NCI-H748 (cell line): Measurements from ENCODE around the gene SLC15A2.
"Not testable (repeated sequence)": the region's sequence is repeated elsewhere in the genome, so short reads cannot be mapped to it uniquely, and the experiment has no call there.

Experiments used
- DNase-seq: peaks from one replicate; lab custom pipeline; 2025; ENCODE audit not compliant: unreplicated experiment; lab: John Stamatoyannopoulos, UW

SLC15A2 gene, protein sequence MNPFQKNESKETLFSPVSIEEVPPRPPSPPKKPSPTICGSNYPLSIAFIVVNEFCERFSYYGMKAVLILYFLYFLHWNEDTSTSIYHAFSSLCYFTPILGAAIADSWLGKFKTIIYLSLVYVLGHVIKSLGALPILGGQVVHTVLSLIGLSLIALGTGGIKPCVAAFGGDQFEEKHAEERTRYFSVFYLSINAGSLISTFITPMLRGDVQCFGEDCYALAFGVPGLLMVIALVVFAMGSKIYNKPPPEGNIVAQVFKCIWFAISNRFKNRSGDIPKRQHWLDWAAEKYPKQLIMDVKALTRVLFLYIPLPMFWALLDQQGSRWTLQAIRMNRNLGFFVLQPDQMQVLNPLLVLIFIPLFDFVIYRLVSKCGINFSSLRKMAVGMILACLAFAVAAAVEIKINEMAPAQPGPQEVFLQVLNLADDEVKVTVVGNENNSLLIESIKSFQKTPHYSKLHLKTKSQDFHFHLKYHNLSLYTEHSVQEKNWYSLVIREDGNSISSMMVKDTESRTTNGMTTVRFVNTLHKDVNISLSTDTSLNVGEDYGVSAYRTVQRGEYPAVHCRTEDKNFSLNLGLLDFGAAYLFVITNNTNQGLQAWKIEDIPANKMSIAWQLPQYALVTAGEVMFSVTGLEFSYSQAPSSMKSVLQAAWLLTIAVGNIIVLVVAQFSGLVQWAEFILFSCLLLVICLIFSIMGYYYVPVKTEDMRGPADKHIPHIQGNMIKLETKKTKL

DNA sequence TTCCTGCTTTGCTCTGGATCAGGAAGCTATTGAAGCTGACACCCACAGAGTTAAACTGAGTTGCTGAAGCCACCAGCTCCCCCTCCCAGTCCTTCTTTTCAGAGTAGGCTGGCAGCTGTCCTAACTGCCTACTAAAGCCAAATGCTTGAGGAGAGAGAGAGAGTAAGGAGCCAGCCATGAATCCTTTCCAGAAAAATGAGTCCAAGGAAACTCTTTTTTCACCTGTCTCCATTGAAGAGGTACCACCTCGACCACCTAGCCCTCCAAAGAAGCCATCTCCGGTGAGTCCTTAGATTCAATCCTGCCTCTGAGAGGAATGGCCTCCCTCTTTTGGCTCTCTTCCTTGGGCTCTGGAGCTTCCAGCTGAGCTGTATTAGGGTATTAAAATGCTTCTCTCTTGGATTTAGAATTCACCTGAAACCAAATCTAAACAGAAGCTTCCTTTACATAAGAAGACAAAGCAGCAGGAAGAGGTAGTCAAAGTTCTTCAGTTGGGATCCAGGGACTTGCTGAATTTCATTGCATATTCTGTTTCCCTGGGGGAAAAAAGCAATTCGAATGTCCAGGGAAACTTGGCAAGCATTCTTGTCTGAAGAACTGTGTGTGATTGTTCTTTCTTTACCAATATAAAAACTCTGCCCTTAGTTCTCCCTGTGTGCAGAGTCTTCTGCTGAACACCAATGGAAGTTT is at the start of gene SLC15A2:
SLC15A2 (plus strand) TSS at position 101 of the 690 bp plus-strand sequence; CDS start at position 177, 76 bp downstream.
- DNase-seq = no peak

DNA sequence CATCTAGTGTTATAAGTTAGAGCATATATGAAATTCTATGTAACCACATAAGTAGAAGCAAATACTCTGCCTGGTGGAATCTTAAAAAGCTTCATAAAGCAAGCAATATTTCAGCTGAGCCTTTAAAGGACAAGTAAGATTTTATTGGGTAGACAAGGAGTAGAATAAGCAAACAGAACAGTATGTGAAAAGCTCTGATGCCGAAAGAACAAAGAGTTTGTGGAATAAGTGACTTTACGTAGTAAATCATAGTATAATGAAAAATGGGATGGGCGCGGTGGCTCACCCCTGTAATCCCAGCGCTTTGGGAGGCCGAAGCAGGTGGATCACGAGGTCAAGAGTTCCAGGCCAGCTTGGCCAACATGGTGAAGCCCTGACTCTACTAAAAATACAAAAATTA is 49.3 kb upstream of the SLC15A2 start:
- DNase-seq = no peak

DNA sequence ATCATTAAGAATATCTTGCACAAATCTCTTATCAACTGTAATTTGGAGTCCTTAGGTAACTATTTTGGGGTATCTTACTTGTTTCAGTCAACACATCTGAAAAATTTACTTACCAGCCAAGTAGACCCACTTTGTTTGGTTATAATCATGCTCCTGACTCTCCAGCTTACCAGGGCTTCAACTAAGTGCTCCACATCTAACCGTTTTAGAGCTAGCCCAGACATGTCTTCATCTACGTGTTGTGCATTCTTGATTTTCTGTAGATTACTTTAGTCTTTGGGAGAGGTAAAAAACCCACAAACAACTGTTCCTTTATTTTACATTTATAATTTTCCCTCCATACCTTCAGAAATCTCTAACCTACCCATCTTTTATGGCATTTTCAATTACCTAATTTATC is 41.9 kb upstream of the SLC15A2 start:
- no peak for DNase-seq

DNA sequence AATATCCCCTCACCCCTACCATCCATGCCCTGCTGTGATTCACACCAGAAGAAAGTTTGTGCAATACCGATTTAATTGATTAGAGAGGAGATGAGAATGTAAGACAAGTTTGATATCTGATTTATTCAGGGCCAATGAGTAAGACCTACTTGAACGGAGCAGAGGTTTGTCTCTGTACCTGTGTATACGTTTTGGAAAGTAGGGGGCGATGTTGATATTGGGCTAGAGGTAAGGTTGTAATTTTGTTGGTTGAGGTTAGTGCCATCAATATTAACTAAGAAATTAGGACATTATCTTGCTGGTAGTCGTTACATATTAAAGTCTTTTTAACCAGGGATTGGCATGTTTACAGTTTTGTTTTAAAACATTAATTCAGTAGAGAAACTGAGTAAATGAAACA is 38.6 kb upstream of the SLC15A2 start:
- peak; percentile 18 for DNase-seq

DNA sequence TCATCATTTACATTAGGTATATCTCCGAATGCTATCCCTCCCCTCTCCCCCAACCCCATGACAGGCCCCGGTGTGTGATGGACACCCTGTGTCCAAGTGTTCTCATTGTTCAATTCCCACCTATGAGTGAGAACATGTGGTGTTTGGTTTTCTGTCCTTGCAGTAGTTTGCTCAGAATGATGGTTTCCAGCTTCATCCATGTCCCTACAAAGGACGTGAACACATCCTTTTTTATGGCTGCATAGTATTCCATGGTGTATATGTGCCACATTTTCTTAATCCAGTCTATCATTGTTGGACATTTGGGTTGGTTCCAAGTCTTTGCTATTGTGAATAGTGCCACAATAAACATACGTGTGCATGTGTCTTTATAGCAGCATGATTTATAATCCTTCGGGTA is 36.4 kb upstream of the SLC15A2 start:
- DNase-seq = not testable (repeated sequence)

DNA sequence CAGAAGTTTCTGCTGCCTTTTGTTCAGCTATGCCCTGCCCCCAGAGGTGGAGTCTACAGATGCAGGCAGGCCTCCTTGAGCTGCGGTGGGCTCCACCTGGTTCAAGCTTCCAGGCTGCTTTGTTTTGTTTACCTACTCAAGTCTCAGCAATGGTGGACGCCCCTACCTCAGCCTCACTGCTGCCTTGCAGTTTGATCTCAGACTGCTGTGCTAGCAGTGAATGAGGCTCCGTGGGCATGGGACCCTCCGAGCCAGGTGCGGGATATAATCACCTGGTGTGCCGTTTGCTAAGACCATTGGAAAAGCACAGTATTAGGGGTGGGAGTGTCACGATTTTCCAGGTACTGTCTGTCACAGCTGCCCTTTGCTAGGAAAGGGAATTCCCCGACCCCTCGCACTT is 31.0 kb upstream of the SLC15A2 start:
- not testable (repeated sequence) for DNase-seq

DNA sequence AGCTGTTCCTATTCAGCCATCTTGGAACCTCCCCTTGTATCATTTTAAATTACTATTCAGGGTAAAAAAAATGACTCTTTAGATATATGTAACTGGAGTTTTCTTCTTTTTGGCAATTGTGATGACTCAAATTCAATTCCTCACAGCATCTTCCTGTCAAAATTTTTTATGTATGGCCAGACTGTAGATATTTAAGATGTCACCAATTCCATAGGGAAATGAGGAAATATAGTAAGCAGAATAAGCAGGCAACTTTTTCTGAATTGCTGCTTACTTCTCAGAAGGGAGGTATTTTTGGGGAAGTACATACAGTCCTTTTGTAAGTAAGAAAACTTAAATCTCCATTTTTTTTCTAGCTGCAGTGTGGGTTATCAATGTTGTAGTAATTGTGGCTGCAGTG is 30.4 kb upstream of the SLC15A2 start:
- no peak for DNase-seq

DNA sequence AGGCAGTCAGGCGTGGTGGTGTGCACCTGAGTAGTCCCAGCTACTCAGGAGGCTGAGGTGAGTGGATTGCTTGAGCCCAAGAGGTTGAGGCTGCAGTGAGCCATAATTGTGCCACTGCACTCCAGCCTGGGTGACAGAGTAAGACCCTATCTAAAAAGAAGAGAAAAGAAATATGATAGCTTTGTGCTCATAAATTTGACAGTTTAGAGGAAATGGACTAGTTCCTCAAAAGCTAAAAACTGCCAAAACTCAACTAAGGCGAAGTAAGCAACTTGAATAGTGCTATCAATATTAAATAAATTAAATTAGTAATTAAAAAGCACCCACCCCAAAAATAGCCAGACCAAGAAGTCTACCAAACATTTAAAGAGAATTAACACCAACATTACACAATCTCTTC is 24.5 kb upstream of the SLC15A2 start:
- no peak for DNase-seq

DNA sequence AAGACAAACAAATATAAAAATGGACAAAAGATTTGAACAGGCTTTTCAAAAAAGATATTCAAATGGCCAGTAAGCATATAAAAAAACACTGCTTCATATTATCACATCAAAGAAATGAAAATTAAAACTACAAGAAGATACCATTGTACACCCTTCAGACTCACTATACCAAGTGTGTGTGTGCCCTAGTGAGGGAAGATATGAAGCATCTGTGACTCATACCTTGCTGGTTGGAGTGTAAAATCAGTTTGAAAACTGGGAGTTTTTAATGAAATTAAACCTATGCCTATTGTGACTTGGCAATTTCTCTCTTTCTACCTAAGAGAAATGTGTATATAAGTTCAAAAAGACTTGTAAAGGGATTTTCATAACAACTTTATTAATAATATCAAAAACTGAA is 23.5 kb upstream of the SLC15A2 start:
- no peak for DNase-seq

DNA sequence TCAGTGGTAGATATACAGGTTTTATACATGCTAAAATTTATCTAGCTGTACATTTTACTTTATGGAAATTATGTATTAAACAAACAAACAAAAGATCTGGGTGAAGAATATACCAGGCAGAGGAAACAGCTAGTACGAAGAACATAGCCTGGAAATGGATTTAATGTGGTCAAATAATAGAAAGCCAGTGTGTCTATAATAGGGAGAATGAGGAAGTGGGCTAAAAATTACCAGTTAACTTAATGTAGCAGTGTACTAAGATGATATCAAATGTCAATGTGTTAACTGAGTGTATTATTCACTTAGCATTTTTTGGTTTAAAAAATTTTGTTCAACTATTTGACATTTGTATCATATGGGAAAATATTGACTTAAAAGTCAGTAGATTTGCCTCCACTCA is 22.8 kb upstream of the SLC15A2 start:
- DNase-seq = no peak

DNA sequence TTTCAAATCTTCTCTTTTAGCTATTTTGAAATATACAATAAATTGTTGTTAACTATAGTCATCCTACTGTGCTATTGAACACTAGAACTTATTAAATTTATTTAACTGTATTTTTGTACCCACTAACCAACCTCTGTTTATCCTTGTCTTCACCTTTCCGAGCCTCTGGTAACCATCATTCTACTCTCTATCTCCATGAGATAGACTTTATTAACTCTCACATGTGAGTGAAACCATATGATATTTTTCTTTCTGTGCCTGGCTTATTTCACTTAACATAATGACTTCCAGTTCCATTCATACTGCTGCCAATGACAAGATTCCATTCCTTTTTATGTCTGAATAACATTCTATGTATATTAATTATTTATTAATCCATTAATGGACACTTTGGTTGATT is 15.8 kb upstream of the SLC15A2 start:
- DNase-seq = no peak

DNA sequence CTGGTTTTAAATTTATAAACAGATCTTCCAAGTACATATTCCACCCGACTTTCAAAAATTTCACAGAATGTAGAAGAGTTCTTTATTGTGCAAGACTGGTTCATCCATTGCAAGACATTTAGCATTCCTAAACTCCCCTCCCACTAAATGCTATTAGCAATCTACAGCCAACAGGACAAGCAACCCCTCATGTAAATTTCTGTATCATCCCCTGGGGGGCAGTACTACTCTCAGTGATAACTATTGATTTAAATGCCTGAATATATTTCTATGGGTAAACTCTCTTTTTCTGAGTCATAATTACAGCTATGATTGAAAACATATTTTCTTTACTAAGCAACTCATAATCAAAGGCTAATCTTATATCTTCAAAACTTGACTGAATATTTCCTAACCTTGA is 10.7 kb upstream of the SLC15A2 start:
- DNase-seq = peak; percentile 27

DNA sequence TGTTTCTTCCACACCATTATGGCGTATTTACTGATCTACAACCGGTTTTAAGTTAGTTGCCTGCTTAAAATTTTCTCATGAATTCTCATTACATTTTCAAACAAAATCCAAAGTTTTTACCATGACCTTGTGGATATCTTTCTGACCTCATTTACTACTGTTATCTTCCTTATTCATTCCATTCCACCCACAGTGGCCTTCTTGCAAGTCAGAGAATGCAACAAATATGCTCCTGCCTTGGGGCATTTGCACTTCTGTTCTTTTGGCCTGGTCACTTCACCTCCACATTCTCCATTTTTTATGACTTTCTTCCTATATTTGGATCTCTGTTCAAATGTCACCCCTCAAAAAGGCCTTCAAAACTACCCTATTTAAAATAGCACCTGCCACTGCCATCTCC is 8.8 kb upstream of the SLC15A2 start:
- DNase-seq = no peak

DNA sequence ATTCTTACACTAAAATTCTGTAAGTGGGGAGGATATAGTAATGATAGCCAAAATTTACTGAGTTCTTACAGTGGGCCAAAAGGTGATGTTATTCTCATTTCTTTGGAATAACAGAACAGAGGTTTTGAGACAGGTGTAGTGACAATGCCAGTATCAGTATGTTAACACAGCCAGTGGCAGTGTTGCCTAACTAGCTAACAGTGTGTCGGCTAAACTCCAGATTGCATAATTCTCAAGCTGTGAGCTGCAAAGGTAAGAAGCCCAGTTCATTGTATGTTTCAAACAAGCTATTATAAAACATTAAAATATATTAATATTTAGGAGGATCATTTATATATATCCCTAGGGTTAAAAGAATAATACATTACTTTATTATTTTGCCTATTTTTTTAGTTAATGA is 920 bp downstream of the SLC15A2 start:
- no peak for DNase-seq

DNA sequence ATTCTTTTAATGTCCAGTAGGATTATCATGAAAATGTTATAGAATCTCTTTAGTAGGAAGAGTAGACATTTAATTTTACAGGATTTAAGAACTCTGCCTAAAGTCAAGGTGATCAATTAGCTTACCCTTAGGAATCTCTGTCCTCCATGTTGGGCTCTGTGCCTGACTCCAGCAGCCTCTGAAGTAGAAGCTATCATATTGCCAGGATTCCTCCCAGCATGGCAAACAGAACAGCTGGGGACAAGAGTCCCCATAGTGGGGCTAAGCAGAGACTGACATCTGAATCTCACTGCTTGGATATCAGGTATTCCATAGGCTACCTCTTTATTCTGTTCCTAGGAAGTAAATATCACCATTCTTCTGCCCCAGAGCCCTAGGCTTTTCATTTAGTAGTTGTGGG is 1.5 kb downstream of the SLC15A2 start:
- no peak for DNase-seq

DNA sequence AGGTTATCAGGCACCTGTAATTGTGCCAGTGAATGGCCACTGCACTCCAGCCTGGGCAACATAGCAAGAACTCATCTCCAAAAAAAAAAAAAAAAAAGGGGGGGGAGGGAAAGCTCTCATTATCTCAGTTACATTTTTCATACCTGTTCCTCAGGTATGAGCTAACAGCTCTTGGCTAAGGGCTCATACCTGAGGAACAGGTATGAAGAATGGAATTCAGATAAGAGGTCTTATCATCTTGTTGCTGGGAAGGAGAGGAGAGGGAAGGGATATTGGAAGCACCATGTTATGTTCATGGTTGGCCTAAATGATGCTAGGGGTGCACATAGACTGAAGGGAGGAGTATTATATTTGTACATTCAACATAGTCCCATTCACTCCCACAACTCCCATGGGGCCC is 2.6 kb downstream of the SLC15A2 start:
- no peak for DNase-seq

DNA sequence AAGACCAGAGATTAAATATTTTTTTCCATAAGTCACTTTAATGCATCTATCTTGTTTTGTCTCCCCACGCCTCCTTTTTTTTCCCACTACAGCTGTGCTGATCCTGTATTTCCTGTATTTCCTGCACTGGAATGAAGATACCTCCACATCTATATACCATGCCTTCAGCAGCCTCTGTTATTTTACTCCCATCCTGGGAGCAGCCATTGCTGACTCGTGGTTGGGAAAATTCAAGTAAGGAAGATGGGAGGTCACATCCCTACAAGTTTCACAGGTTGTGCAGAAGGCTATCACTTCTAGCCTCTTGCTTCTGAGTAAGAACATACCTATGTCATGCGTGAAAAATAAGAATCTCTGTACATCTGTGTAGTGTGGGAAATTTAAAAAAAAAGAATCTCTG is 3.1 kb downstream of the SLC15A2 start:
- DNase-seq = no peak

DNA sequence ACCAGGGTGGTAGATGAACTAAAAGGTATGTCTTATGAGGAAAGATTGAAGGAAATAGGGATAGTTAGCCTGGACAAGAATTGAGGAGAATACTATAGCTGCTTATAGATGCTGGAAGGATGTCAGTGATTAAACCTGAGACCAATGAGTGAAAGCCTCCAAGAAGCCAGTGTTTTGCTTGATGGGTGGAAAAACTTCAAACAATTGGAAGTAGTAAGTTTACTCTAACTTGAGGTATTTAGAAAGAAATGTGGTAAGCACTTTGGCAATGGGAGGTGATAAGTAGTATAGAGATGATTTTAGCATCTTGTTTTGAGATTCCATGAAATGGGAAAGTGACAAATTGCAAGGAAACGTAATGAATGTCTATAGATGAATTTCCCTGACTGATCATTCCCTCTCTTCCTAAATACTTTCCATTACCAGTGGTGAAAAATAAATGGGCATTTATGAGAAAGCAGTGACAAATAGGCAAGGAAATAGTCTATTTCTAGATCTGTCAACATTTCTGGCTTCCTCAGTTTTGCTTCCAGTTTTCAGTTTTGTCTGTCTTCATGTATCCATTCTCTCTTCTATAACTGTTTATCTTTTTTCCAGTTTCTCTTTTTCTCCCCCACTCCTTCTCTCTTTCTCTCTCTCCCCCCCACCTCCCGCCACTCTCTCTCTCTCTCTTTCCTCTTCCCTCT is 19.2 kb downstream of the SLC15A2 start:
- DNase-seq = no peak

DNA sequence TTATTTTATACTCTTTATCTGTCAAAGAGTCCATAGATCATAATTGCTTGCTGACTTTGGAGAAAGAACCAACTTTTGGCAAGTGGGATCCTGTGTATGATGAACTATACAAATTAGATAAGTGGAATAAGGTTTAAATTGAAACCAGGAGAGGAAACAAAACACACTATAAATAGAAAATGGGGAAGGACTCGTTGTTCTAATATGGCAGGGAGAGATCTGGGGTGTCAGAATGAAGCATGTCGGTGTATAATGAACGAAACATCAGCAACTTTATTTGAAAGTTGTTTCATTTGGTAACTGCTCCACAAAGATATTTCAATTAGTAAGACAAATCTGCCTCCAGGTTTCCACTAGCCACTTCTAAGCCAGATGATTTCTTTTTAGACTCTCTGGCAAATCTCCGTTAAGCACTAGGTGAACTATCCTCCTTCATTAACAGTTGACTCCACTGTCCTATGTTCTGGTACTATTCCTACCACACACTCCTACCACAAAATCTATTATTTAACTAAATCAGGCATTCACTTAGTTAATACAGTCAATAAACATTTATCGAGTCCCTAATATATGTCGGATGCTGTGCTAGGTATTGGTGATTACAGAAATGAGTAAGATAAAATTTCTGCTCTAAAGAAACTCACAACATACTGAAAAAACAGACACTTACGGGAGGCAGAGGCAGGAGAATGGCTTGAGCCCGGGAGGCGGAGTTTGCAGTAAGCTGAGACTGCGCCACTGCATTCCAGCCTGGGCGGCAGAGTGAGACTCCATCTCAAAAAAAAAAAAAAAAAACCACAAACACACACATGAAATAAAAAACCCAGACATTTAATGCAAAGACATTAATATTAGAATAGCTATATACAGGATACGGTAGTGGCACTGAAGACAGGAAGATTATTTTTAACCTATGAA is 20.1 kb downstream of the SLC15A2 start:
- no peak for DNase-seq

DNA sequence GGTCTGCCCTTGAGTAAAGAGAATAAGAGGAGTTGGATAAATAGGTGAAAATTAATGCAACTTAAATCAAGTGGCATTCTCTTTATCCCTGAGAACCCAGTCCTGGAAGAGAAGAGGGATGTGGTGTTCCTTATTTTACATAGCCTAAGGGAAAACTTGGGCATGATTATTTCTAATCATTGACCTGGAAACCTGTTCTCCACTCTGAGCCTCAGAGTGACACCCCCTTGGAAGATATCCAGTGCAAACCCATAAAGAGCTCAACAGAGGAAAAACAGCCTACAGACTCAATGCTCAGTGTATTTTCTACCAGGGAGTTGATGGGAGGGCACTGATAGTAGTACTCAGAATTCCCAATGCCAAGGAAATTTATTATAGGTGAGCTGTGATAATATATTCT is 22.0 kb downstream of the SLC15A2 start:
- no peak for DNase-seq
